ENCODE data around the gene MSI2.

MSI2 gene

GRCh38 chr17:57354673-57355072 lies 98.3 kb downstream of the MSI2 start:
- no peaks in the 10 kb centered on the region for H3K36me3 ChIP-seq (ENCODE audit: control insufficient read depth in 1 of 2, insufficient read depth in 2 of 2, low read length in 2 of 2)
- no peaks in the 10 kb centered on the region for H3K9me3 ChIP-seq (ENCODE audit: control insufficient read depth in 1 of 2, low read length in 2 of 2)
- peaks cover 3 to 6% of the 10 kb centered on the region in 2 donors for H3K4me1 ChIP-seq (ENCODE audit: control insufficient read depth in 1 of 2, insufficient read depth in 2 of 2, low read length in 2 of 2)
- H3K27ac ChIP-seq (ENCODE audit: low read length), result no peak overlapping the region
- no peak overlapping the region for H3K4me3 ChIP-seq (ENCODE audit: low read depth in 1 of 2, low read length in 2 of 2)
- H3K27me3 ChIP-seq (ENCODE audit: low read depth, low read length), result no peaks in the 10 kb centered on the region

GRCh38 chr17:57355090-57355859 lies 99.0 kb downstream of the MSI2 start:
- Histone ChIP-seq H3K36me3 (ENCODE audit: control insufficient read depth in 1 of 2, insufficient read depth in 2 of 2, low read length in 2 of 2) (no peaks in the 10 kb centered on the region), H3K27ac (ENCODE audit: low read length) (no peak overlapping the region), H3K4me3 (ENCODE audit: low read depth in 1 of 2, low read length in 2 of 2) (no peak overlapping the region), H3K4me1 (ENCODE audit: control insufficient read depth in 1 of 2, insufficient read depth in 2 of 2, low read length in 2 of 2) (peaks cover 3 to 6% of the 10 kb centered on the region in 2 donors), H3K27me3 (ENCODE audit: low read depth, low read length) (no peaks in the 10 kb centered on the region), H3K9me3 (ENCODE audit: control insufficient read depth in 1 of 2, low read length in 2 of 2) (no peaks in the 10 kb centered on the region)

- Histone ChIP-seq H3K4me1 (ENCODE audit: control insufficient read depth in 1 of 2, insufficient read depth in 2 of 2, low read length in 2 of 2) (peaks cover 3 to 6% of the 10 kb centered on the region in 2 donors), H3K36me3 (ENCODE audit: control insufficient read depth in 1 of 2, insufficient read depth in 2 of 2, low read length in 2 of 2) (no peaks in the 10 kb centered on the region), H3K27me3 (ENCODE audit: low read depth, low read length) (no peaks in the 10 kb centered on the region), H3K4me3 (ENCODE audit: low read depth in 1 of 2, low read length in 2 of 2) (no peak overlapping the region), H3K27ac (ENCODE audit: low read length) (no peak overlapping the region), H3K9me3 (ENCODE audit: control insufficient read depth in 1 of 2, low read length in 2 of 2) (no peaks in the 10 kb centered on the region)
Measured at GRCh38 chr17:57356153-57356718, 99.9 kb downstream of the MSI2 start.

GRCh38 chr17:57356719-57357391 lies 100.5 kb downstream of the MSI2 start:
- no peak overlapping the region for H3K4me3 ChIP-seq (ENCODE audit: low read depth in 1 of 2, low read length in 2 of 2)
- H3K27ac ChIP-seq (ENCODE audit: low read length), result peak overlapping the region; percentile 32
- no peaks in the 10 kb centered on the region for H3K36me3 ChIP-seq (ENCODE audit: control insufficient read depth in 1 of 2, insufficient read depth in 2 of 2, low read length in 2 of 2)
- no peaks in the 10 kb centered on the region for H3K27me3 ChIP-seq (ENCODE audit: low read depth, low read length)
- peaks cover 3 to 6% of the 10 kb centered on the region in 2 donors for H3K4me1 ChIP-seq (ENCODE audit: control insufficient read depth in 1 of 2, insufficient read depth in 2 of 2, low read length in 2 of 2)
- H3K9me3 ChIP-seq (ENCODE audit: control insufficient read depth in 1 of 2, low read length in 2 of 2), result no peaks in the 10 kb centered on the region

- Histone ChIP-seq H3K36me3 (ENCODE audit: control insufficient read depth in 1 of 2, insufficient read depth in 2 of 2, low read length in 2 of 2) (no peaks in the 10 kb centered on the region), H3K4me3 (ENCODE audit: low read depth in 1 of 2, low read length in 2 of 2) (no peak overlapping the region), H3K27me3 (ENCODE audit: low read depth, low read length) (no peaks in the 10 kb centered on the region), H3K27ac (ENCODE audit: low read length) (peak overlapping the region; percentile 32), H3K4me1 (ENCODE audit: control insufficient read depth in 1 of 2, insufficient read depth in 2 of 2, low read length in 2 of 2) (peaks cover 3 to 6% of the 10 kb centered on the region in 2 donors), H3K9me3 (ENCODE audit: control insufficient read depth in 1 of 2, low read length in 2 of 2) (no peaks in the 10 kb centered on the region)
Measured at GRCh38 chr17:57357392-57357784, 101.1 kb downstream of the MSI2 start.

- Histone ChIP-seq H3K9me3 (ENCODE audit: control insufficient read depth in 1 of 2, low read length in 2 of 2) (no peaks in the 10 kb centered on the region), H3K27me3 (ENCODE audit: low read depth, low read length) (no peaks in the 10 kb centered on the region), H3K4me1 (ENCODE audit: control insufficient read depth in 1 of 2, insufficient read depth in 2 of 2, low read length in 2 of 2) (peaks cover 3 to 6% of the 10 kb centered on the region in 2 donors), H3K27ac (ENCODE audit: low read length) (no peak overlapping the region), H3K36me3 (ENCODE audit: control insufficient read depth in 1 of 2, insufficient read depth in 2 of 2, low read length in 2 of 2) (no peaks in the 10 kb centered on the region), H3K4me3 (ENCODE audit: low read depth in 1 of 2, low read length in 2 of 2) (no peak overlapping the region)
Measured at GRCh38 chr17:57357830-57358430, 101.6 kb downstream of the MSI2 start.

GRCh38 chr17:57360266-57360665 lies 103.9 kb downstream of the MSI2 start:
- H3K4me1 ChIP-seq (ENCODE audit: control insufficient read depth in 1 of 2, insufficient read depth in 2 of 2, low read length in 2 of 2), result peaks cover 0 to 1% of the 10 kb centered on the region in 2 donors
- H3K4me3 ChIP-seq (ENCODE audit: low read depth in 1 of 2, low read length in 2 of 2), result no peak overlapping the region
- no peaks in the 10 kb centered on the region for H3K9me3 ChIP-seq (ENCODE audit: control insufficient read depth in 1 of 2, low read length in 2 of 2)
- no peak overlapping the region for H3K27ac ChIP-seq (ENCODE audit: low read length)
- H3K27me3 ChIP-seq (ENCODE audit: low read depth, low read length), result no peaks in the 10 kb centered on the region
- H3K36me3 ChIP-seq (ENCODE audit: control insufficient read depth in 1 of 2, insufficient read depth in 2 of 2, low read length in 2 of 2), result no peaks in the 10 kb centered on the region

GRCh38 chr17:57362797-57363556 lies 106.7 kb downstream of the MSI2 start:
- Histone ChIP-seq H3K27me3 (ENCODE audit: low read depth, low read length) (no peaks in the 10 kb centered on the region), H3K4me1 (ENCODE audit: control insufficient read depth in 1 of 2, insufficient read depth in 2 of 2, low read length in 2 of 2) (no peaks in the 10 kb centered on the region), H3K4me3 (ENCODE audit: low read depth in 1 of 2, low read length in 2 of 2) (no peak overlapping the region), H3K27ac (ENCODE audit: low read length) (no peak overlapping the region), H3K36me3 (ENCODE audit: control insufficient read depth in 1 of 2, insufficient read depth in 2 of 2, low read length in 2 of 2) (no peaks in the 10 kb centered on the region), H3K9me3 (ENCODE audit: control insufficient read depth in 1 of 2, low read length in 2 of 2) (no peaks in the 10 kb centered on the region)

- Histone ChIP-seq H3K4me3 (ENCODE audit: low read depth in 1 of 2, low read length in 2 of 2) (no peak overlapping the region), H3K4me1 (ENCODE audit: control insufficient read depth in 1 of 2, insufficient read depth in 2 of 2, low read length in 2 of 2) (no peaks in the 10 kb centered on the region), H3K36me3 (ENCODE audit: control insufficient read depth in 1 of 2, insufficient read depth in 2 of 2, low read length in 2 of 2) (no peaks in the 10 kb centered on the region), H3K27ac (ENCODE audit: low read length) (no peak overlapping the region), H3K27me3 (ENCODE audit: low read depth, low read length) (no peaks in the 10 kb centered on the region), H3K9me3 (ENCODE audit: control insufficient read depth in 1 of 2, low read length in 2 of 2) (no peaks in the 10 kb centered on the region)
Measured at GRCh38 chr17:57363580-57363979, 107.3 kb downstream of the MSI2 start.

- Histone ChIP-seq H3K4me3 (ENCODE audit: low read depth in 1 of 2, low read length in 2 of 2) (no peak overlapping the region), H3K4me1 (ENCODE audit: control insufficient read depth in 1 of 2, insufficient read depth in 2 of 2, low read length in 2 of 2) (no peaks in the 10 kb centered on the region), H3K27me3 (ENCODE audit: low read depth, low read length) (no peaks in the 10 kb centered on the region), H3K9me3 (ENCODE audit: control insufficient read depth in 1 of 2, low read length in 2 of 2) (no peaks in the 10 kb centered on the region), H3K36me3 (ENCODE audit: control insufficient read depth in 1 of 2, insufficient read depth in 2 of 2, low read length in 2 of 2) (no peaks in the 10 kb centered on the region), H3K27ac (ENCODE audit: low read length) (no peak overlapping the region)
Measured at GRCh38 chr17:57363998-57364643, 107.8 kb downstream of the MSI2 start.

All from muscle layer of duodenum (tissue), 2 donors.